Neural crest cell (in vitro differentiated cells): Measurements from ENCODE around the gene C2CD3. TPM values are rescaled to one million over a fixed set of nuclear protein-coding genes. Genes with fewer than 3 reads are reported as not detected.
A peak's percentile ranks its signal among the peaks of the same experiment; 100 is the strongest.

Experiments
- DNase-seq: peaks from one replicate; pipeline ENCODE4 v3.0.0; 2021; ENCODE audit warnings: low read depth, mixed read lengths, low spot score
- H3K27ac Mint-ChIP-seq: one replicate; pipeline ENCODE4 v1.8.0; 2021; ENCODE audit warnings: mild to moderate bottlenecking, mixed read lengths; ENCODE audit not compliant: unreplicated experiment
- H3K27me3 Mint-ChIP-seq: 2 replicates; pipeline ENCODE4 v1.8.0; 2021; ENCODE audit warnings: low read depth, mild to moderate bottlenecking, mixed read lengths
- H3K36me3 Mint-ChIP-seq: 2 replicates; pipeline ENCODE4 v1.8.0; 2021; ENCODE audit warnings: low read depth, mild to moderate bottlenecking, mixed read lengths
- H3K4me1 Mint-ChIP-seq: 2 replicates; pipeline ENCODE4 v1.8.0; 2021; ENCODE audit warnings: mixed read lengths
- H3K4me3 Mint-ChIP-seq: one replicate; pipeline ENCODE4 v1.8.0; 2021; ENCODE audit warnings: mild to moderate bottlenecking, mixed read lengths
- H3K9me3 Mint-ChIP-seq: 2 replicates; pipeline ENCODE4 v1.8.0; 2021; ENCODE audit warnings: mixed read lengths
- total RNA-seq: library from RNA; stranded (reverse); gene quantifications from 2 replicates; pipeline ENCODE4 v1.2.1, GENCODE V29; 2021
- TF ChIP-seq, protein P1 (sequence below): fragments of 200-600 bp; sonication (generic); conservative IDR thresholded peaks from 2 replicates; pipeline ENCODE4 v1.5.0; 2021; ENCODE audit warnings: antibody characterized with exemption, mild to moderate bottlenecking

Gene C2CD3
- total RNA-seq, 1 donor from 2014 or later = 41.9 TPM

- H3K36me3 Mint-ChIP-seq = peaks cover 25% of the 10 kb centered on the region
- H3K4me1 Mint-ChIP-seq = no peaks in the 10 kb centered on the region
- no peak overlapping the region for H3K4me3 Mint-ChIP-seq
- H3K27me3 Mint-ChIP-seq = no peaks in the 10 kb centered on the region
- DNase-seq = no peak
- TF ChIP-seq, protein P1, sequence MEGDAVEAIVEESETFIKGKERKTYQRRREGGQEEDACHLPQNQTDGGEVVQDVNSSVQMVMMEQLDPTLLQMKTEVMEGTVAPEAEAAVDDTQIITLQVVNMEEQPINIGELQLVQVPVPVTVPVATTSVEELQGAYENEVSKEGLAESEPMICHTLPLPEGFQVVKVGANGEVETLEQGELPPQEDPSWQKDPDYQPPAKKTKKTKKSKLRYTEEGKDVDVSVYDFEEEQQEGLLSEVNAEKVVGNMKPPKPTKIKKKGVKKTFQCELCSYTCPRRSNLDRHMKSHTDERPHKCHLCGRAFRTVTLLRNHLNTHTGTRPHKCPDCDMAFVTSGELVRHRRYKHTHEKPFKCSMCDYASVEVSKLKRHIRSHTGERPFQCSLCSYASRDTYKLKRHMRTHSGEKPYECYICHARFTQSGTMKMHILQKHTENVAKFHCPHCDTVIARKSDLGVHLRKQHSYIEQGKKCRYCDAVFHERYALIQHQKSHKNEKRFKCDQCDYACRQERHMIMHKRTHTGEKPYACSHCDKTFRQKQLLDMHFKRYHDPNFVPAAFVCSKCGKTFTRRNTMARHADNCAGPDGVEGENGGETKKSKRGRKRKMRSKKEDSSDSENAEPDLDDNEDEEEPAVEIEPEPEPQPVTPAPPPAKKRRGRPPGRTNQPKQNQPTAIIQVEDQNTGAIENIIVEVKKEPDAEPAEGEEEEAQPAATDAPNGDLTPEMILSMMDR = peak; percentile 36
- H3K27ac Mint-ChIP-seq = no peak overlapping the region
- no peaks in the 10 kb centered on the region for H3K9me3 Mint-ChIP-seq
Measured at GRCh38 chr11:74043450-74043849, 127.4 kb downstream of the C2CD3 start.

DNA sequence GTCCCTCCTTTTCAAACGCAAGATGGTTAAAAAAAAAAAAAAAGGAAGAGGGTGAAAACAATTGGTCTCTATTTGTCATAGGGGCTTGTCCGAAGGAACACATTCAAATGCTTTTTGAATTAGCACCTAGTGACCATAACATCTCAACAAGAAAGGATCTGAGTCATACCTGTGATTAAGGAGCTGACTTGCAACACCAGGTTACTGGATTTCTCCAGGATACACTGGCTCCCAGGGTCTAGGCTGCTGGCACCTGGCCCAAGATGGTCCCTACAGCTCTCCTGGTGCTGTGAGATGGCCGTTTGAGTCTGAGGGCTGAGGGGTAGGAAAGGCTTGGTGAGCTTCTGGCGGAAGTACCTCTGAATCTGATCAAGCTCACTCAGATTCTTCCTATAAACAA, 133.5 kb downstream of the C2CD3 start:
- Mint-ChIP-seq H3K27ac (no peak overlapping the region), H3K36me3 (peaks cover 18% of the 10 kb centered on the region), H3K27me3 (no peaks in the 10 kb centered on the region), H3K9me3 (no peaks in the 10 kb centered on the region), H3K4me1 (no peaks in the 10 kb centered on the region), H3K4me3 (no peak overlapping the region)
- no peak for DNase-seq
- TF ChIP-seq, protein P1 = no peak

GRCh38 chr11:74035264-74035663, 135.5 kb downstream of the C2CD3 start:
- H3K27ac Mint-ChIP-seq = no peak overlapping the region
- H3K4me3 Mint-ChIP-seq = no peak overlapping the region
- DNase-seq = no peak
- H3K36me3 Mint-ChIP-seq = peaks cover 14% of the 10 kb centered on the region
- H3K27me3 Mint-ChIP-seq = no peaks in the 10 kb centered on the region
- H3K9me3 Mint-ChIP-seq = no peaks in the 10 kb centered on the region
- TF ChIP-seq, protein P1 = no peak
- H3K4me1 Mint-ChIP-seq = no peaks in the 10 kb centered on the region

GRCh38 chr11:74033046-74033445, 137.8 kb downstream of the C2CD3 start:
- Mint-ChIP-seq H3K36me3 (peaks cover 16% of the 10 kb centered on the region), H3K27me3 (no peaks in the 10 kb centered on the region), H3K4me3 (no peak overlapping the region), H3K27ac (no peak overlapping the region), H3K9me3 (no peaks in the 10 kb centered on the region), H3K4me1 (no peaks in the 10 kb centered on the region)
- no peak for DNase-seq
- TF ChIP-seq, protein P1 = no peak

- Mint-ChIP-seq H3K4me3 (no peak overlapping the region), H3K27me3 (no peaks in the 10 kb centered on the region), H3K9me3 (no peaks in the 10 kb centered on the region), H3K36me3 (peaks cover 11% of the 10 kb centered on the region), H3K4me1 (no peaks in the 10 kb centered on the region), H3K27ac (peak overlapping the region; percentile 29)
- DNase-seq = no peak
- TF ChIP-seq, protein P1 = no peak
Measured at GRCh38 chr11:74030723-74031676, 139.8 kb downstream of the C2CD3 start.
